Measurements from ENCODE around the gene CAMTA1.
"Not testable (repeated sequence)": the region's sequence is repeated elsewhere in the genome, so short reads cannot be mapped to it uniquely, and the experiment has no call there.

The CAMTA1 gene

GRCh38 chr1:7587773-7588456 is 802.7 kb downstream of the CAMTA1 start:
- no peak for DNase-seq

GRCh38 chr1:7588457-7588827 is 803.2 kb downstream of the CAMTA1 start:
- no peak for DNase-seq

GRCh38 chr1:7589080-7589735 is 804.0 kb downstream of the CAMTA1 start:
- no peak for DNase-seq

- no peak for DNase-seq
These were observed 804.6 kb downstream of the CAMTA1 start for GRCh38 chr1:7589774-7590425.

GRCh38 chr1:7590426-7590790 is 805.2 kb downstream of the CAMTA1 start:
- DNase-seq = no peak

GRCh38 chr1:7591565-7591964 is 806.3 kb downstream of the CAMTA1 start:
- no peak for DNase-seq

- DNase-seq = no peak
These were observed 807.0 kb downstream of the CAMTA1 start for GRCh38 chr1:7592120-7592798.

- no peak for DNase-seq
These were observed 808.9 kb downstream of the CAMTA1 start for GRCh38 chr1:7594002-7594713.

- no peak for DNase-seq
These were observed 809.6 kb downstream of the CAMTA1 start for GRCh38 chr1:7594714-7595295.

- no peak for DNase-seq
These were observed 810.1 kb downstream of the CAMTA1 start for GRCh38 chr1:7595336-7595735.

GRCh38 chr1:7596126-7596965 is 811.1 kb downstream of the CAMTA1 start:
- DNase-seq = no peak

GRCh38 chr1:7598058-7598457 is 812.8 kb downstream of the CAMTA1 start:
- not testable (repeated sequence) for DNase-seq

- DNase-seq = not testable (repeated sequence)
These were observed 819.7 kb downstream of the CAMTA1 start for GRCh38 chr1:7604906-7605305.

GRCh38 chr1:7606096-7606495 is 820.8 kb downstream of the CAMTA1 start:
- DNase-seq = no peak

- no peak for DNase-seq
These were observed 821.8 kb downstream of the CAMTA1 start for GRCh38 chr1:7607097-7607496.

GRCh38 chr1:7608628-7609305 is 823.5 kb downstream of the CAMTA1 start:
- DNase-seq = no peak

GRCh38 chr1:7609311-7609994 is 824.2 kb downstream of the CAMTA1 start:
- DNase-seq = no peak

GRCh38 chr1:7610106-7610731 is 825.0 kb downstream of the CAMTA1 start:
- DNase-seq = no peak

- no peak for DNase-seq
These were observed 825.7 kb downstream of the CAMTA1 start for GRCh38 chr1:7610936-7611335.

- DNase-seq = no peak
These were observed 826.3 kb downstream of the CAMTA1 start for GRCh38 chr1:7611421-7612010.
